IPS-NIHi11 (cell line): ENCODE measurements around the gene CCR4.
"Not testable (repeated sequence)": the region's sequence is repeated elsewhere in the genome, so short reads cannot be mapped to it uniquely, and the experiment has no call there.

ENCODE experiments used
- DNase-seq: peaks from one replicate; pipeline ENCODE4 v3.0.0; 2012; ENCODE audit warnings: mixed read lengths, low spot score

Gene CCR4

DNA sequence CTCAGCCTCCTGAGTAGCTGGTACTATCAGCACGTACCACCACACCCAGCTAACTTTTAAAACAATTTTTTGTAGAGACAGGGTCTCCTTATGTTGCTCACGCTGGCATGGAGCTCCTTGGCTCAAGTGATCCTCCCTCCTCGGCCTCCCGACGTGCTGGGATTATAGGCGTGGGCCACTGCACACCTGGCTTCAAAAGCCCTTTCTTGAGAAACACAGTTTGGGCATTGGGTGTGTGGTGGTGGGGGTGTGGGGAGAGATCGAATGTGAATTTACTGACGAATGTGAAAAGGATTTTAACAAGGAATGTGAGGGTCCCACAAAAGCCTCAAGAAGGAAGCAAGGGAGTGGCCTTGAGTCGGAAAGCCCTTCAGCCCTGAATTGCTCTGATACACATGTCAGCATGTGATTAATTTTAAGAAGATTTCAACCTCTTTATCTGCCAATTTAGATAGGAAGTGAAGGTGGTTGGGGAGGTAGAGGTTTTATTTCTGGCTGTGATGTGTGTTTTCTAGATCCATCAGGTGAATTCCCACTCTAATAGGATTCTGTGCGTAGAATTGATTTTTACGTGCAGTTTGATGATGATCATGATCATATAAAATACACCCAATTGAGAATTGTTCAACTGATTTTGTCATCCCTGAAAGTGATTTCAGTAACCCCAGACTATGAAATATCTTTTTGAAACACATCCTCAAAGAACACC, 1.1 kb downstream of the CCR4 start:
- DNase-seq = no peak

GRCh38 chr3:32954506-32954905, 3.1 kb downstream of the CCR4 start:
- no peak for DNase-seq

- no peak for DNase-seq
These were observed 5.5 kb downstream of the CCR4 start for GRCh38 chr3:32956750-32957570.

DNA sequence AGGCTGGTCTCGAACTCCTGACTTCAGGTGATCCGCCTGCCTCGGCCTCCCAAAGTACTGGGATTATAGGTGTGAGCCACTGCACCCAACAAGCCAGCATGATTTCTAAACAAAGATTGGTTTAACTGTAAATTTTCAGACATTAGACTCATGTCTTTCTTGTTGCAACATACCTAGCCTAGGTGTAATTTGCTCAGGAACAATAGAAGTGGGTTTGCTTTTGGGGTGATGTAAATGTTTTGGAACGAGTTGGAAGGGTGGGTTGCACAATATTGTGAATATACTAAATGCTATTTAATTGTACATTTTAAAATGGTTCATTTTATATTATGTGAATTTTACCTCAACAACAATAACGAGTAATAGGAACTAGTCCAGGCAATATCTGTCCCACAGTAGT, 7.1 kb downstream of the CCR4 start:
- no peak for DNase-seq

- peak; percentile 65 for DNase-seq
These were observed 7.9 kb downstream of the CCR4 start for GRCh38 chr3:32959371-32959770.

- no peak for DNase-seq
These were observed 9.1 kb downstream of the CCR4 start for GRCh38 chr3:32960404-32961170.

DNA sequence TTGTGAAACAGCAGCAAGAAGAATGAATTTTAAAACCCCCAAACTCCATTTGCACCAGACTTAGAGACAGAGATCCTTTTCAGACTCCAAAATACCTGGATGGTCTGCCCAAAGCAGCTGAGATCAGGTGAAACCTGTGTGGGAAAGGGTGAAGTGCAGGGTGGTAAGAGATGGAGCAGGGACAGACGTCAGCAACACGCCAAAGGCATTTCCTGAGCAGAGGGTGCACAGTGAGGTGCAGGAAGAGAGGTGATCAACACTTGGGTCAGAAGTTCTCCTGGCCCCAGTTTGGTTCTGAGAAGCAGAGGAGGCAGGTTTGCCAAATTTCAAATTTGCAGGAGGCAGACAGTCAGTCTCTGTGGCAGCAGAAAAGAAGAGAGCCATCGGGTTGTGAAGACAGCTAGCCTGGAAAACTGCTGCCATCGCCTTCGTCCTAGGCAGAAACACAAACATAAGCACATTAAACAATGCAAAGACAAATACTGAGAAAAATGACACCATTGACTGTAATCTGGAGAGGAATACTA, 9.8 kb downstream of the CCR4 start:
- no peak for DNase-seq

DNA sequence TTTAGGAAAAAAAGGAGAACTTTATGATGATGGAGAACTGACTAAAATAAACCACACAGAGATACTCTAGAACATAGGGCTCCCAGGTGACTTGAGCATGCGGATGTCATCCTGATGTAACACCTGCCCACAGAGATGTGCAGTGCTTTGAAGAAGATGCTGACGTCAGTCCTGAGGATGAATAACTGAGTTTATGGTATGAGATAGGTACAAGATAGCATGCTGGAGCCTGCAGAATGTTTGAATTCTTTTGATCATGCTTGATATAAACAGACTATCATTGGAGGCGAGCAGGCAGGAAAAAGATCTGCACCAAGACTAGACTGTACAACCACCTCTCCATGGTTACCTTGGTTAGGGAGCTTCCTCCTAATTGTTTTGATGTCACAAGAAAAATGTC, 12.4 kb downstream of the CCR4 start:
- no peak for DNase-seq

- not testable (repeated sequence) for DNase-seq
These were observed 13.3 kb downstream of the CCR4 start for GRCh38 chr3:32964781-32965180.

- DNase-seq = not testable (repeated sequence)
These were observed 14.3 kb downstream of the CCR4 start for GRCh38 chr3:32965617-32966213.

- not testable (repeated sequence) for DNase-seq
These were observed 15.2 kb downstream of the CCR4 start for GRCh38 chr3:32966627-32967026.

GRCh38 chr3:32968166-32968919, 16.9 kb downstream of the CCR4 start:
- no peak for DNase-seq

DNA sequence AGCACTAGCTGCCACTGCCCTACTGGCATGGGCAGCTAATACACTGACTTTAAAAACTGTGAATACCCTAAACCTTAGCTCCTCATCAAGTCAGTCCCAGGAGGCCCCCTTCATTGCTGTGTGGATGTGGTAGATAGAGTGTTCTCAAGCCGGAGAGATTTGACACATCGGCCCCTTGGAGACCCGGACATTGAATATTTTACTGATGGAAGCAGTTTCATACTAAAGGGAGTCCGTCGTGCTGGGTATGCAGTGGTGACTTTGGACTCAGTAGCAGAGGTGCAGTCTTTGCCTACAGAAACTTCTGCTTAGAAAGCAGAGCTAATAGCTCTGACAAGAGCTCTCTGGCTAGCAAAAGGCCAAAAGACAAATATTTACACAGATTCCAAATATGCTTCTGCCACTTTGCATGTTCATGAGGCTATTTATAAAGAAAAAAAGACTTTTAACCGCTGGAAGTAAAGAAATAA, 17.5 kb downstream of the CCR4 start:
- no peak for DNase-seq

DNA sequence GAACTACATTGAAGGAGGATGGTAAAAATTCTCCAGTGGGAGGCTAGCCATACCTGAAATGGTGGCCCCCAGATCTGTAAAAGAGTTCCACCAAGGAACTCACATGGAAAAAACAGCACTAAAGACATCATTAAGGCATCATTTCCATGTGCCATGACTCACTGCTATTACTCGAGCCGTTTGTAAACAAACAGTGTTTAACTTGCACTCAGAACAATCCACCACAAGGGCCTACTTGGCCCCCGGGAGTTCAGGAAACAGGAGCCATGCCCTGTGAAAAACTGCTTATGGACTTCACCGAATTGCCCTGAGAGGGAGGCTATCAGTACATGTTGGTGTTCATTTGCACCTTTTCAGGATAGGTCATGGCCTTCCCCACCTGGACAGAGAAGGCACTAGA, 18.2 kb downstream of the CCR4 start:
- DNase-seq = no peak

DNA sequence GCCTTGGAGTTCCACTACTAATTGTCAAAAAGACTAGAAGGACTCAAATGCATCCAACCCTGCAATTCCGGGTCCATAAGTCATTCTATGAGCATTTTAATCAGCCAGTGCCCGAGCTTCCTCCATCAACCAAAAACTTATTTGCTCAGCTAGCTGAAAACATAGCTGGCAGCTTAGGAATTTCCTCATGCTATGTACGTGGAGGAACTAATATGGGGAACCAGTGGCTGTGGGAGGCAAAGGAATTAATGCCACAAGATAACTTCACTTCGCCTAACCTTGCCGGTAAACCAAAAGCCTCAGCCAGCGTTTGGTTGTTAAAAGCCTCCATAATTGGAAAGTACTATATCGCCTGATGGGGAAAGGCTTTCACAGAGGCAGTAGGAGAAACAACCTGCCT, 19.8 kb downstream of the CCR4 start:
- DNase-seq = not testable (repeated sequence)

DNA sequence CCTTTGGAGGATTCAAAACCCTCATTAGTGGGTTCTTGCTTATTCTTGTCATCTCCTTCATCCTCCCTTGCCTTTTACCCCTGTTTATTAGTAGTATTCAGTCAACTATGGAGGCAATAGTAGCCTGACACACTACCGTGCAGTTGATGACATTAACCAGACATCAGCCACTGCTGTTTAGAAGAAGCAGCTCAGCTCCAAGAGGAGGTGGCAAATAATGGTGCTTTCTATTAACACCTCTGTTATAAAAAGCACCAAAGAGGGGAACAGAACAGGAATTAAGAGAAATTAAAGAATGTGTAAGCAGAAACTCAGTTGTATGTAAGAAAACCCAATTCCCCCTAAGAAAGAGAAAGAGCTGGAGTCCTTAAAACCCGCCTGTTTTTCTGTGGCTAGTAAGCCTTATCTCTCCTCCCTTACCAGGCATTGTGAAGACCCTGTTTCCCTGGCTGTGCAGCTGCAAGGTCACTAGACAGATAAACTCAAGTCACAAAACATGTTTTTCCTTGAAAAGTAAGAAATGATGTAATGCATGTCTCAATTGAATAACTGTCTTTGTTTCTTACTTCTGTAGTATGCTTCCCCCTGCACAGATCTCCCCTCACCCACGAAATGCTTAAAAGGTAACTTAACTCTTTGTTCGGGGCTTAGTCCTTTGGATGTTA, 21.2 kb downstream of the CCR4 start:
- DNase-seq = no peak

GRCh38 chr3:32973982-32974381, 22.5 kb downstream of the CCR4 start:
- DNase-seq = no peak

- peak; percentile 33 for DNase-seq
These were observed 24.6 kb downstream of the CCR4 start for GRCh38 chr3:32975891-32976595.

DNA sequence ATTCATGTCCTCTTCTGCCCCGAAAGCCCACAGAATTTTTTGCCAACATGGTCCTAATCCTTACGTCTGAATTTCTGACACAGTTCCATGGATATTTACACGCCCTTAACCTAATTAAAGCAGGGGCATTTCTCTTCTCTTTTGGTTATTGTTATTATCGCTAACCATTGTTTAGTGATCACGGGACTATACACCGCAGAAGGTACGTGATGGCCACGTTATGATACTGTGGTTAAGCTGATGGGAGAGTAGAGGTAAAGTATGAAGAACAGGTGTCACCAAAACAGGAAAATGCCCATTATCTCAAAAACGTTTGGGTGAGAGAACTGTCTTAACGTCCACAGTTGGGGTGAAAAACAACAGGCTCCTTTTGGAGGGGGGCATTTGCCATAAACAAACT, 26.4 kb downstream of the CCR4 start:
- DNase-seq = no peak

DNA sequence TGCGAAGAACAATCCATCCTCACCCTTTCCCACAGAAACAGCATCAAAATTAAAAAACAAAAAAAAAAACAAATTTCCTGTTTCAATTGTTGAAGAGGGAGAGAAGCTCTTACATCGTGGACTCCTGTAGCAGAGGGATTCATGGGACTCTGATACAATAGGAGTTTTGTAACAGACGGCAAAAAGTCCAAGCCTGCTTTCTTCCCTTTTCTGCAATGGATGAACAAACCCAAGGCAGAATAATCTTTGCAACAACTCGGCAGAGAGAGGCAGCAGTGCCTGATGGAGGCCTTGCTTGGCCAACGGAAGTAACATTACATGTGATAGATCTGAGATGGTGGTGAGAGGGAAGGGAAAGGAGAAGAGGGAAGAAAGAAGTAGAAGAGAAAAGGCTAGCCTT, 26.9 kb downstream of the CCR4 start:
- DNase-seq = no peak
